ENCODE data around the gene CHKA. TPM values are rescaled to one million over a fixed set of nuclear protein-coding genes. Genes with fewer than 3 reads are reported as not detected.

The CHKA gene
- total and polyA plus RNA-seq, 2 of the 4 experiments (the other 2 are of a cell fraction) = 4.5 to 8.4 TPM

GRCh38 chr11:68049509-68050370 lies 71.4 kb downstream of the CHKA start:
- in situ Hi-C loops (cut with MboI; ENCODE audit: low sequenced_read_pairs) = no loop called here
- H3K56ac ChIP-seq (ENCODE audit: extremely low read depth, insufficient read depth, low read length) = no peak overlapping the region
- H2BK20ac ChIP-seq (ENCODE audit: low read depth, low read length) = no peak overlapping the region
- H3K9ac ChIP-seq (ENCODE audit: low read depth, low read length) = no peak overlapping the region
- CTCF ChIA-PET = no interaction called here
- TF ChIP-seq CTCF (conservative IDR thresholded peaks at IDR 0.05; ENCODE audit: low read depth, low read length) (no peak), FOS (IDR thresholded peaks at IDR 0.05; ENCODE audit: low read depth, low read length) (no peak)
- dilution Hi-C loops (cut with HindIII; ENCODE audit: low sequenced_read_pairs, unreplicated experiment) = no loop called here
- WGBS, 2 experiments (ENCODE audit: extremely low coverage in 2 of 2, insufficient read length in 1 of 2) = 94% methylated on average over 25 of the region's 40 CpGs; no CpG with 5 or more reads in 1 of the 2 experiments
- peaks cover 0 to 11% of the 10 kb centered on the region in 2 experiments; a peak in 3 of 4 replicates for H3K79me1 ChIP-seq (ENCODE audit: low read depth in 1 of 2, low read length in 2 of 2)
- no peak overlapping the region for H2AK5ac ChIP-seq (ENCODE audit: low read depth, low read length)
- H3K9me3 ChIP-seq (ENCODE audit: control insufficient read depth, insufficient read depth, low read length) = no peaks in the 10 kb centered on the region
- no peak overlapping the region for H2BK120ac ChIP-seq (ENCODE audit: low read depth, low read length)
- H3K9me1 ChIP-seq (ENCODE audit: insufficient read depth, low read length) = no peaks in the 10 kb centered on the region
- H4K8ac ChIP-seq (ENCODE audit: low read depth in 2 of 2, low read length in 2 of 2) = no peak overlapping the region
- H3K4me2 ChIP-seq (ENCODE audit: low read depth, low read length) = no peak overlapping the region
- H4K91ac ChIP-seq (ENCODE audit: insufficient read depth, low read depth, low read length) = no peak overlapping the region
- no peak overlapping the region for H2BK5ac ChIP-seq (ENCODE audit: low read depth, low read length, poor library complexity, severe bottlenecking)
- POLR2A ChIA-PET (ENCODE audit: unreplicated experiment) = no interaction called here
- no peak overlapping the region for H2AFZ ChIP-seq (replicated peaks; ENCODE audit: low read length, poor library complexity)
- H3K27me3 ChIP-seq (ENCODE audit: control insufficient read depth, insufficient read depth, low read length) = no peaks in the 10 kb centered on the region
- H3K4ac ChIP-seq (ENCODE audit: low read depth, low read length) = no peak overlapping the region
- H3K4me3 ChIP-seq (ENCODE audit: insufficient read depth, low read depth, low read length) = no peak overlapping the region
- no peak overlapping the region for H3K14ac ChIP-seq (replicated peaks; ENCODE audit: low read depth, low read length)
- H3K4me1 ChIP-seq (ENCODE audit: control insufficient read depth, insufficient read depth, low read length) = no peaks in the 10 kb centered on the region
- H3K36me3 ChIP-seq (ENCODE audit: control insufficient read depth, insufficient read depth, low read length) = peaks cover 65% of the 10 kb centered on the region
- H3K18ac ChIP-seq (ENCODE audit: low read depth, low read length) = no peak overlapping the region
- ATAC-seq (ENCODE audit: low read depth) = no peak; the same call in 1 of the 2 replicates
- H2BK15ac ChIP-seq (ENCODE audit: low read depth, low read length) = no peak overlapping the region
- no peak overlapping the region for H3K27ac ChIP-seq (ENCODE audit: insufficient read depth, low read length)
- no peak overlapping the region for H3K23ac ChIP-seq (ENCODE audit: low read depth, low read length)
- no peak overlapping the region for H4K5ac ChIP-seq (ENCODE audit: low read depth, low read length)
- H4K20me1 ChIP-seq (ENCODE audit: insufficient read depth, low read length) = no peaks in the 10 kb centered on the region; the same call in none of the 2 replicates
- BruUV-seq (replicated peaks) = no TSS peak
- intact Hi-C loops (cut with micrococcal nuclease) = no loop called here
- DNase-seq = no peak
- H2AK9ac ChIP-seq (replicated peaks; ENCODE audit: low read depth, low read length, poor library complexity) = no peak overlapping the region

Data from IMR-90 (cell line).